A549 (cell line): ENCODE results near the gene MYO1H. TPM values are rescaled to one million over a fixed set of nuclear protein-coding genes. Genes with fewer than 3 reads are reported as not detected.

Source experiments
- ATAC-seq, 2 experiments: fragments of 200-7000 bp in 1 of 2; fragments of >200 bp in 1 of 2; cut with Nextera tagmentation in 1 of 2; cut with Tn5 transposase in 1 of 2; 3 replicates each; pipeline versions ENCODE4 v1.8.0 to v1.9.1; 2018 to 2020; ENCODE audit warnings: mild to moderate bottlenecking in 1 of 2, moderate library complexity in 1 of 2
- CTCF ChIA-PET: fragments of 300-600 bp; sonication (Branson Sonifier 250); formaldehyde crosslinking; extraction: SDS; loops from one replicate; lab custom pipeline; 2021; ENCODE audit warnings: antibody characterized with exemption, inconsistent platforms; lab: Yijun Ruan, JAX
- POLR2A ChIA-PET: fragments of 350-600 bp; formaldehyde crosslinking; extraction: SDS; loops from one replicate; lab custom pipeline; 2021; ENCODE audit warnings: antibody characterized with exemption, inconsistent platforms; lab: Yijun Ruan, JAX
- DNase-seq, 2 experiments: peaks; one replicate each; pipeline versions ENCODE4 v3.0.0 to v3.0.0-alpha.2; 2011 to 2016; ENCODE audit warnings: low read depth in 1 of 2, low spot score in 1 of 2
- FAIRE-seq: peaks from 2 replicates; lab custom pipeline; 2011; peaks lifted over from hg19 to GRCh38; lab: Jason Lieb, UNC
- H3K27ac ChIP-seq, 2 experiments: fragments of >200 bp; sonication (Bioruptor Twin); formaldehyde crosslinking; 3 replicates each; pipeline ENCODE4 v1.5.1; 2016 to 2017
- H3K4me1 ChIP-seq: fragments of >200 bp; sonication (Bioruptor Twin); formaldehyde crosslinking; 3 replicates; pipeline ENCODE4 v1.6.1; 2016
- H3K4me2 ChIP-seq: fragments of >200 bp; sonication (Bioruptor Twin); formaldehyde crosslinking; 3 replicates; pipeline ENCODE4 v1.6.1; 2016
- H3K4me3 ChIP-seq: fragments of >200 bp; sonication (Bioruptor Twin); formaldehyde crosslinking; 3 replicates; pipeline ENCODE4 v1.5.1; 2016
- H3K9me3 ChIP-seq: fragments of >200 bp; sonication (Bioruptor Twin); formaldehyde crosslinking; 3 replicates; pipeline ENCODE4 v1.6.1; 2016
- CEBPB ChIP-seq, 2 experiments: fragments of >200 bp in 1 of 2; sonication (Bioruptor Twin) in 1 of 2; formaldehyde crosslinking in 1 of 2; IDR thresholded peaks; 2 replicates each; pipeline ENCODE4 v1.6.1; 2012 to 2016
- EHMT2 ChIP-seq: fragments of 200-600 bp; sonication (generic); IDR thresholded peaks from 2 replicates; pipeline ENCODE4 v1.6.1; 2016; ENCODE audit warnings: antibody characterized with exemption, low read depth, mild to moderate bottlenecking, moderate library complexity
- EP300 ChIP-seq, 2 experiments: fragments of >200 bp; sonication (Bioruptor Twin); formaldehyde crosslinking; IDR thresholded peaks; 2 replicates in 1 of 2; 3 replicates in 1 of 2; pipeline ENCODE4 v1.6.1; 2016 to 2017
- GATA3 ChIP-seq: IDR thresholded peaks from 2 replicates; pipeline ENCODE4 v1.6.1; 2012; ENCODE audit warnings: borderline replicate concordance
- HDAC2 ChIP-seq: fragments of 200-600 bp; sonication (generic); IDR thresholded peaks from 2 replicates; pipeline ENCODE4 v1.6.1; 2016
- HOXB13 ChIP-seq: fragments of 250-450 bp; sonication (Bioruptor Pico); IDR thresholded peaks from 2 replicates; pipeline ENCODE4 v1.5.0; 2020; ENCODE audit warnings: low read depth, mild to moderate bottlenecking, moderate library complexity
- KDM5A ChIP-seq: fragments of 200-600 bp; sonication (generic); IDR thresholded peaks from 2 replicates; pipeline ENCODE4 v1.6.1; 2016; ENCODE audit warnings: antibody characterized with exemption, mild to moderate bottlenecking
- MAFK ChIP-seq: fragments of 450-650 bp; IDR thresholded peaks from 2 replicates; pipeline ENCODE4 v1.6.1; 2014; ENCODE audit not compliant: partially characterized antibody
- MAZ ChIP-seq: fragments of 150-350 bp; IDR thresholded peaks from 2 replicates; pipeline ENCODE4 v1.6.1; 2014; ENCODE audit warnings: antibody characterized with exemption, low read depth, low read length, borderline replicate concordance
- POLR2AphosphoS2 ChIP-seq: conservative IDR thresholded peaks from 2 replicates; pipeline ENCODE4 v1.6.1; 2012; ENCODE audit warnings: low read length, improper control_type of control experiment, inconsistent platforms
- RARB ChIP-seq: fragments of 250-450 bp; sonication (Bioruptor Pico); IDR thresholded peaks from 2 replicates; pipeline ENCODE4 v1.8.0; 2021; ENCODE audit warnings: mild to moderate bottlenecking, moderate library complexity
- SMC3 ChIP-seq: fragments of >200 bp; sonication (Bioruptor Twin); formaldehyde crosslinking; IDR thresholded peaks from 3 replicates; pipeline ENCODE4 v1.6.1; 2018; ENCODE audit warnings: inconsistent platforms
- ZC3H11A ChIP-seq: fragments of 450-650 bp; IDR thresholded peaks from 2 replicates; pipeline ENCODE4 v1.6.1; 2014; ENCODE audit warnings: antibody characterized with exemption, mild to moderate bottlenecking
- ZFP36 ChIP-seq: fragments of 450-650 bp; IDR thresholded peaks from 2 replicates; pipeline ENCODE4 v1.6.1; 2014; ENCODE audit warnings: borderline replicate concordance; ENCODE audit not compliant: partially characterized antibody
- ZSCAN20 ChIP-seq: fragments of 250-450 bp; sonication (Bioruptor Pico); IDR thresholded peaks from 2 replicates; pipeline ENCODE4 v1.8.0; 2022; ENCODE audit warnings: mild to moderate bottlenecking, moderate library complexity
- WGBS: methylation state at CpG from one replicate; pipeline ENCODE4 v1.1.6; 2017; ENCODE audit errors: missing lambda C conversion rate; 5-methylcytosine and 5-hydroxymethylcytosine counted together
- polyA plus RNA-seq, 4 experiments: library from polyadenylated mRNA; depleted of rRNA in 3 of 4; stranded (reverse); fragments of >200 nt; fragmentation: RNase III in 1 of 4; extraction: RNeasy Plus Mini Kit Qiagen cat#74134 plus additional on column Dnase treatment in 1 of 4; gene quantifications; 2 replicates in 3 of 4; 3 replicates in 1 of 4; pipeline ENCODE4 v1.2.3, GENCODE V29; 2011 to 2017
- TF ChIP-seq, protein P1 (sequence below): fragments of 250-450 bp; sonication (Bioruptor Pico); IDR thresholded peaks from 2 replicates; pipeline ENCODE4 v1.5.0; 2020; ENCODE audit warnings: low read depth, mild to moderate bottlenecking, moderate library complexity
- TF ChIP-seq, protein P2 (sequence below): fragments of 450-650 bp; IDR thresholded peaks from 2 replicates; pipeline ENCODE4 v1.6.1; 2014; ENCODE audit warnings: antibody characterized with exemption
- TF ChIP-seq, protein P3 (sequence below): IDR thresholded peaks from 2 replicates; pipeline ENCODE4 v1.6.1; 2012; ENCODE audit warnings: low read depth, borderline replicate concordance
- TF ChIP-seq, protein P4 (sequence below): fragments of >200 bp; sonication (Bioruptor Twin); formaldehyde crosslinking; IDR thresholded peaks from 2 replicates; pipeline ENCODE4 v1.6.1; 2016

MYO1H gene
- polyA plus RNA-seq, 2 of the 4 experiments (the other 2 are of a cell fraction): not detected

DNA sequence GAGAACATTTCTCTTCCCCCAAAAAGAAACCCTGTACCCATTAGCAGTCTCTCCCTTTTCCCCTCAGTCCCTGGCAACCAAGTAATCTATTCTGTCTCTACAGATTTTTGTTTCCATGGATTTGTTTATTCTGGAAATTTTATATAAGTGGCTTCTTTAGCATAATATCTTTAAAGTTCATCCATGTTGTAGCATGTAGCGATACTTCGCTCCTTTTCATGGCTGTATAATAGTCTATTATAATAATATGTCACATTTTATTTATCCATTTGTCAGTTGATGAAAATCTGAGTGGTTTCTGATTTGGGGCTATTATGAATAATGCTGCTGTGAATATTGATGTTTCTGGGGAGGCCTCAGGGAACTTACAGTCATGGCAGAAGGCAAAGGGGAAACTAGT, 12.8 kb upstream of the MYO1H start:
- ATAC-seq (no peak), DNase-seq (no peak), FAIRE-seq (no peak)
- Histone ChIP-seq H3K9me3 (no peaks in the 10 kb centered on the region), H3K4me2 (no peak overlapping the region), H3K4me3 (no peak overlapping the region), H3K4me1 (no peaks in the 10 kb centered on the region), H3K27ac (no peak overlapping the region)
- CTCF ChIA-PET: interaction anchor here (1.2 to 1.3 kb wide), 2 partner anchors 51 to 59 kb away, joined by 3 to 4 read pairs; no protein-coding TSS in a partner anchor
- POLR2A ChIA-PET: no interaction called here
- WGBS: 62% methylated on average over 2 of the region's 2 CpGs
- TF ChIP-seq HOXB13 (CRISPR knock-in tag) (no peak), ZSCAN20 (CRISPR knock-in tag) (no peak), RARB (CRISPR knock-in tag) (no peak), ZC3H11A (no peak), SMC3 (no peak), MAZ (no peak), MAFK (no peak)
- TF ChIP-seq, protein P1, sequence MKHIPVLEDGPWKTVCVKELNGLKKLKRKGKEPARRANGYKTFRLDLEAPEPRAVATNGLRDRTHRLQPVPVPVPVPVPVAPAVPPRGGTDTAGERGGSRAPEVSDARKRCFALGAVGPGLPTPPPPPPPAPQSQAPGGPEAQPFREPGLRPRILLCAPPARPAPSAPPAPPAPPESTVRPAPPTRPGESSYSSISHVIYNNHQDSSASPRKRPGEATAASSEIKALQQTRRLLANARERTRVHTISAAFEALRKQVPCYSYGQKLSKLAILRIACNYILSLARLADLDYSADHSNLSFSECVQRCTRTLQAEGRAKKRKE (CRISPR knock-in tag): no peak

DNA sequence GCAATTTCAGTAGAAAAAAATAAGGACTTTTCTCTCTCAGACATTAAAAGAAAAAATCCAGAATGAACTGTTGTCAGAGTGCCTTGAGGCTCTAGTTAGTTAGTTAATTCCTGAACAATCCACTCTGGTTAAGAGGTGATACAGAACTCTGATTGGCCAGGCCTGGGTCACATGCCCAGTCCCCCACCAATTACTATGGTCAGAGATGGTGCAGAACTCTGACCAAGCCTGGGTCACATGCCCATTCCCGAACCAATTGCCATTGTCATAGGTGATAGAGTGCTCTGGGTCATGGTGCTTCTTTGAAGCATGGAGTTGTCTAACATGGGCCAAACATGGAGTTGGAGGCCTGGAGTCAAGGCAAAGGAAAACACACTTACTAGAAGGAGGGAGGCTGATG, 11.1 kb upstream of the MYO1H start:
- ATAC-seq: no peak
- no peak for DNase-seq
- H3K27ac ChIP-seq: no peak overlapping the region
- ChIA-PET POLR2A (no interaction called here), CTCF (interaction anchor here (1.3 to 2.3 kb wide), 2 partner anchors 13 to 49 kb away, joined by 4 to 6 read pairs; no protein-coding TSS in a partner anchor)
- no peaks in the 10 kb centered on the region for H3K4me1 ChIP-seq
- H3K4me2 ChIP-seq: no peak overlapping the region
- no peaks in the 10 kb centered on the region for H3K9me3 ChIP-seq
- no peak for TF ChIP-seq KDM5A
- TF ChIP-seq, protein P2, sequence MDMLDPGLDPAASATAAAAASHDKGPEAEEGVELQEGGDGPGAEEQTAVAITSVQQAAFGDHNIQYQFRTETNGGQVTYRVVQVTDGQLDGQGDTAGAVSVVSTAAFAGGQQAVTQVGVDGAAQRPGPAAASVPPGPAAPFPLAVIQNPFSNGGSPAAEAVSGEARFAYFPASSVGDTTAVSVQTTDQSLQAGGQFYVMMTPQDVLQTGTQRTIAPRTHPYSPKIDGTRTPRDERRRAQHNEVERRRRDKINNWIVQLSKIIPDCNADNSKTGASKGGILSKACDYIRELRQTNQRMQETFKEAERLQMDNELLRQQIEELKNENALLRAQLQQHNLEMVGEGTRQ: peak; percentile 64
- TF ChIP-seq, protein P3, sequence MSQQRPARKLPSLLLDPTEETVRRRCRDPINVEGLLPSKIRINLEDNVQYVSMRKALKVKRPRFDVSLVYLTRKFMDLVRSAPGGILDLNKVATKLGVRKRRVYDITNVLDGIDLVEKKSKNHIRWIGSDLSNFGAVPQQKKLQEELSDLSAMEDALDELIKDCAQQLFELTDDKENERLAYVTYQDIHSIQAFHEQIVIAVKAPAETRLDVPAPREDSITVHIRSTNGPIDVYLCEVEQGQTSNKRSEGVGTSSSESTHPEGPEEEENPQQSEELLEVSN: no peak
- FAIRE-seq: no peak
- H3K4me3 ChIP-seq: no peak overlapping the region
- WGBS: 40% methylated on average over 1 of the region's 1 CpG

DNA sequence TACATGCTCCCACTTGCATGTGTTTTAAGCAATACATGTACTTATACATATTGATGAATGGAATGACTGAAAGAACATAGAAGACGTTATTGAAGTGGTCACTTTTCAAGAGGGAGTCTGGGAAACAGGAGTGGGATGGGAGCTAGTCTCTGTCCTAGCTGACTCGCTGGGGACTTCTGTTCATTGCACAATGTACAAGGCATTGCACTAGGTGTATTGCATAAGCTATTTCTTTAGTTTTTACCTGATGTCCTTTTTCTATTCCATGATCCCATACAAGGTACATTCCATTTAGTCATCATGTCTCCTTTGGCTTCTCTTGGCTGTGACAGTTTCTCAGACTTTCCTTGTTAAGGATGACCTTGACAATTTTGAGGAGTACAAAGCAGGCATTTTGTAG, 4.0 kb upstream of the MYO1H start:
- WGBS: 3% methylated on average over 2 of the region's 2 CpGs
- POLR2A ChIA-PET: no interaction called here

More for the DNA sequence above, 4.0 kb upstream of the MYO1H start:
- Histone ChIP-seq H3K4me2 (no peak overlapping the region), H3K4me3 (no peak overlapping the region), H3K4me1 (no peaks in the 10 kb centered on the region), H3K27ac (no peak overlapping the region), H3K9me3 (no peaks in the 10 kb centered on the region)
- ATAC-seq: no peak
- CTCF ChIA-PET: interaction anchor here (0.6 kb wide), 1 partner anchor 139 kb away, joined by 4 read pairs; no protein-coding TSS in a partner anchor
- FAIRE-seq: peak; percentile 90
- TF ChIP-seq POLR2AphosphoS2: no peak
- TF ChIP-seq CEBPB (IDR thresholded peaks at IDR 0.05): no peak
- no peak for TF ChIP-seq ZFP36
- TF ChIP-seq HDAC2: no peak
- TF ChIP-seq, protein P4, sequence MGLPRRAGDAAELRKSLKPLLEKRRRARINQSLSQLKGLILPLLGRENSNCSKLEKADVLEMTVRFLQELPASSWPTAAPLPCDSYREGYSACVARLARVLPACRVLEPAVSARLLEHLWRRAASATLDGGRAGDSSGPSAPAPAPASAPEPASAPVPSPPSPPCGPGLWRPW: no peak
- TF ChIP-seq, protein P3: no peak
- no peak for TF ChIP-seq EP300 (IDR thresholded peaks at IDR 0.05)
- TF ChIP-seq, protein P1 (CRISPR knock-in tag): no peak
- TF ChIP-seq GATA3: no peak
- no peak for TF ChIP-seq EHMT2
- DNase-seq: no peak
